Smooth muscle cell (in vitro differentiated cells): Measurements from ENCODE around the gene NINJ1. TPM values are rescaled to one million over a fixed set of nuclear protein-coding genes. Genes with fewer than 3 reads are reported as not detected.

Experiments
- DNase-seq: peaks from one replicate; lab custom pipeline; 2025; ENCODE audit not compliant: unreplicated experiment; lab: John Stamatoyannopoulos, UW
- H2AFZ ChIP-seq: fragments of 200-600 bp; sonication (generic); 2 replicates; pipeline ENCODE4 v1.6.0; 2016; ENCODE audit warnings: antibody characterized with exemption, low read depth, mild to moderate bottlenecking
- H3F3A ChIP-seq: fragments of 200-600 bp; sonication (generic); 2 replicates; pipeline ENCODE4 v1.6.0; 2017; ENCODE audit warnings: antibody characterized with exemption, low read depth
- H3K27ac ChIP-seq: fragments of 200-600 bp; sonication (generic); 2 replicates; pipeline ENCODE4 v1.5.1; 2016; ENCODE audit warnings: low read depth, mild to moderate bottlenecking
- H3K27me3 ChIP-seq: fragments of 200-600 bp; sonication (generic); 2 replicates; pipeline ENCODE4 v1.6.1; 2016; ENCODE audit warnings: low read depth, mild to moderate bottlenecking
- H3K36me3 ChIP-seq: fragments of 200-600 bp; sonication (generic); 2 replicates; pipeline ENCODE4 v1.5.1; 2016; ENCODE audit warnings: low read depth
- H3K4me1 ChIP-seq: fragments of 200-600 bp; sonication (generic); 2 replicates; pipeline ENCODE4 v1.5.1; 2016; ENCODE audit warnings: low read depth
- H3K4me2 ChIP-seq: fragments of 200-600 bp; sonication (generic); 2 replicates; pipeline ENCODE4 v1.6.0; 2016; ENCODE audit warnings: mild to moderate bottlenecking
- H3K4me3 ChIP-seq: fragments of 200-600 bp; sonication (generic); 2 replicates; pipeline ENCODE4 v1.5.1; 2016; ENCODE audit warnings: mild to moderate bottlenecking
- H3K79me2 ChIP-seq: fragments of 200-600 bp; sonication (generic); 2 replicates; pipeline ENCODE4 v1.6.0; 2016; ENCODE audit warnings: low read depth, mild to moderate bottlenecking
- H3K9ac ChIP-seq: fragments of 200-600 bp; sonication (generic); 2 replicates; pipeline ENCODE4 v1.6.0; 2016; ENCODE audit warnings: low read depth
- H3K9me3 ChIP-seq: fragments of 200-600 bp; sonication (generic); replicated peaks from 2 replicates; pipeline ENCODE4 v1.5.1; 2016; ENCODE audit warnings: low read depth
- H4K20me1 ChIP-seq: fragments of 200-600 bp; sonication (generic); 2 replicates; pipeline ENCODE4 v1.6.0; 2016; ENCODE audit warnings: low read depth
- CTCF ChIP-seq: fragments of 200-600 bp; sonication (generic); IDR thresholded peaks from 2 replicates; pipeline ENCODE4 v1.5.1; 2017; ENCODE audit warnings: borderline replicate concordance, mild to moderate bottlenecking, antibody characterized with exemption; ENCODE audit not compliant: insufficient read depth, poor library complexity, severe bottlenecking
- WGBS: methylation state at CpG from one replicate; pipeline ENCODE4 v1.1.7; 2016; ENCODE audit warnings: low lambda C conversion rate; 5-methylcytosine and 5-hydroxymethylcytosine counted together
- polyA plus RNA-seq: library from polyadenylated mRNA; unstranded; fragments of >200 nt; fragmentation: Nextera tagmentation; extraction: Ambion mirVana; gene quantifications from 2 replicates; pipeline ENCODE4 v1.2.1, GENCODE V29; 2016
- total RNA-seq: library from RNA; depleted of rRNA; stranded (reverse); fragments of >200 nt; gene quantifications from 2 replicates; pipeline ENCODE4 v1.2.3, GENCODE V29; 2014

The NINJ1 gene
- total and polyA plus RNA-seq, 2 experiments from 2014 or later = 34.3 to 53.7 TPM

GRCh38 chr9:93181672-93182435 is 47.8 kb upstream of the NINJ1 start:
- WGBS = 86% methylated on average over 5 of the region's 5 CpGs
- TF ChIP-seq CTCF = no peak
- H3K27me3 ChIP-seq = peaks cover 55% of the 10 kb centered on the region

GRCh38 chr9:93180938-93181337 is 46.9 kb upstream of the NINJ1 start:
- H3K27me3 ChIP-seq = peaks cover 54% of the 10 kb centered on the region
- no peaks in the 10 kb centered on the region for H3K36me3 ChIP-seq
- H3K79me2 ChIP-seq = no peaks in the 10 kb centered on the region
- no peak overlapping the region for H3K4me3 ChIP-seq
- TF ChIP-seq CTCF = no peak
- H3K9ac ChIP-seq = no peak overlapping the region
- H3K27ac ChIP-seq = no peak overlapping the region
- DNase-seq = no peak
- no peaks in the 10 kb centered on the region for H3K9me3 ChIP-seq
- H2AFZ ChIP-seq = no peak overlapping the region
- no peaks in the 10 kb centered on the region for H3F3A ChIP-seq
- no peaks in the 10 kb centered on the region for H4K20me1 ChIP-seq
- H3K4me2 ChIP-seq = no peak overlapping the region
- H3K4me1 ChIP-seq = peaks cover 4% of the 10 kb centered on the region
- 88% methylated on average over 1 of the region's 1 CpG for WGBS

More at GRCh38 chr9:93181672-93182435, 47.8 kb upstream of the NINJ1 start:
- Histone ChIP-seq H3K9me3 (no peaks in the 10 kb centered on the region), H3K36me3 (no peaks in the 10 kb centered on the region), H3K9ac (no peak overlapping the region), H3F3A (no peaks in the 10 kb centered on the region), H3K27ac (no peak overlapping the region), H4K20me1 (no peaks in the 10 kb centered on the region), H3K4me3 (no peak overlapping the region), H3K4me2 (no peak overlapping the region), H2AFZ (no peak overlapping the region), H3K79me2 (no peaks in the 10 kb centered on the region), H3K4me1 (peaks cover 4% of the 10 kb centered on the region)
- DNase-seq = no peak

GRCh38 chr9:93178851-93179786 is 45.1 kb upstream of the NINJ1 start:
- no peak for DNase-seq
- H3K27me3 ChIP-seq = peaks cover 42% of the 10 kb centered on the region
- no peak for TF ChIP-seq CTCF
- no peaks in the 10 kb centered on the region for H3F3A ChIP-seq
- H4K20me1 ChIP-seq = no peaks in the 10 kb centered on the region
- H3K4me3 ChIP-seq = no peak overlapping the region
- H3K79me2 ChIP-seq = no peaks in the 10 kb centered on the region
- whole genome bisulfite sequencing = 83% methylated on average over 22 of the region's 22 CpGs
- H3K4me2 ChIP-seq = no peak overlapping the region
- no peak overlapping the region for H3K9ac ChIP-seq
- H3K36me3 ChIP-seq = no peaks in the 10 kb centered on the region
- no peak overlapping the region for H3K27ac ChIP-seq
- H2AFZ ChIP-seq = no peak overlapping the region
- H3K4me1 ChIP-seq = no peaks in the 10 kb centered on the region
- no peaks in the 10 kb centered on the region for H3K9me3 ChIP-seq
